ENCODE data around the gene TSPAN17.

The TSPAN17 gene

GRCh38 chr5:176659860-176660461 lies 12.7 kb downstream of the TSPAN17 start:
- DNase-seq (ENCODE audit: low read depth in 2 of 2), result no peak

DNA sequence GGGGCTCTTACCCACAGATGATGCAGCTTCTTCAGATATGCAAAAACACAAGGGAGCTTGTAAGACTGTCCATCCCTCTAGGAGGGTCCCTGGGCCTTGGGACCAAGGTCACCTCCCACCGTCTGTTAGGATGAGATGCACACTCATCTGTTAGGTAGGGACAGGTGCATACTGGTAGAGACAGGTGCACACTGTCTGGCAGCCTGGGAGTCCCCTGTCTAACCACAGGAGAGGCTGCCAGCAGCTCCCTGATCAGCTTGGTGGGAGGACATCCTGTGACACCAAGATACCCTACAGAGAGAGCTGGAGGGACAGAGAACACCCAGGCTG lies 13.2 kb downstream of the TSPAN17 start:
- DNase-seq (ENCODE audit: low read depth in 2 of 2), result no peak

DNA sequence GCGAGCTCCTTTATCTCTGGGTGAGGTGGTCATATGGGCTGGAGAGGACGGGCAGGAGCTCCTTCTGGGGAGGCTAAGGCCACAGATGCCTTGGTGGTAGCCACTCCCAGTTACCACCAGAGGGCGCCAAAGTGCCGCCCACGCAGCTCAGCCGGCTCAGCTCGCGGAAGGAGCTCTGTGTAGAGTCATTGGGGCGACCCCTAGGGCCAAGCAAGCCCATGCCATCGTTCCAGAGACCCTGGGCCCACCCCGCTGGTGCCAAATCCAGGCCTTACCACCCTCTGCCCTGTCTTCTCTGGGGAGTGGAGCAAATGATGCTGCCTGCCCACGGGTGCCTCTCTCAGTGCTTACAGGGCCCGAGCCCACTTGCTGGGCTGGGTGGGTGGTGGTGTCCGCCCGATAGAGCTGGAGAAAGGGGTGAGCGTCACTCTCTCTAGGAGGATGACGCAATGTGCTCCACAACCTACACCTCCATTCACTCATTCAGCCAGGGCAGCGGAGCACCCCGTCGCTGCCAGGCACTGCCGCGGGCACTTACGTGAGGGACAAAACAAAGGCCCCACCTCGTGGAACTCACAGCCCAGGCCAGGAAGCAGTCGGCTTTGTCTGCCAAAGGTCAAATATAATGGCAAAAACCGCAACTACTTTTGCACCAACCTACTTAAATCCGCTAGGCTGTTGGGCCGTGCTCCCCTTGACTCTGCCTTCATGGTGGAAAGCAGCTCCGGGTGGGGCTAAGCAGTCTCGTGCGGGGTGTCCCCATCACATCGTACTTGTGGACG lies 13.8 kb downstream of the TSPAN17 start:
- peak; percentile 60 for DNase-seq (ENCODE audit: low read depth in 2 of 2)

- no peak for DNase-seq (ENCODE audit: low read depth in 2 of 2)
Measured at GRCh38 chr5:176661676-176662075, 14.4 kb downstream of the TSPAN17 start.

- no peak for DNase-seq (ENCODE audit: low read depth in 2 of 2)
Measured at GRCh38 chr5:176662371-176663333, 15.4 kb downstream of the TSPAN17 start.

- DNase-seq (ENCODE audit: low read depth in 2 of 2), result no peak
Measured at GRCh38 chr5:176663566-176663965, 16.3 kb downstream of the TSPAN17 start.

DNA sequence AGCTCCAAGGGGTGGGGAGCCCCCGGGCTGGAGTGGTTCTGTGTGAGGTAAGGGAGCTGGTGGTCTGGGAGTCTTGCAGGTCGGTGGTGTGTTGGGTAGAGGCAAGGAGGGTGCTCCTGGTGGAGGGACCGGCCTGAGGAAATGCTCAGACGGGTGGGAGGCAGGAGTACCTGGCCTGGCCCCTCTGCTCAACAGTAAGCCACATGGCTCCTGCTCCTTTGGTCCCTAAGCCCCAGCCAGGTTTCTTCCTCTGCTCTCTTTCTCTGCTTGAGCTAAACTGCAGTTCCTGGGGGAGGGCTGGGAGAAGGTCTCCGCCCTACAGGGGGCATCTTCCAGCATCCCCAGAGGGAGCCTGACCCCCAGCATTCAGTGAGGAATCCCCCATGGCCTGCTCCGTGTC lies 17.2 kb downstream of the TSPAN17 start:
- DNase-seq (ENCODE audit: low read depth in 2 of 2), result no peak

GRCh38 chr5:176664886-176665285 lies 17.6 kb downstream of the TSPAN17 start:
- DNase-seq (ENCODE audit: low read depth in 2 of 2), result no peak

- no peak for DNase-seq (ENCODE audit: low read depth in 2 of 2)
Measured at GRCh38 chr5:176665517-176665916, 18.2 kb downstream of the TSPAN17 start.

DNA sequence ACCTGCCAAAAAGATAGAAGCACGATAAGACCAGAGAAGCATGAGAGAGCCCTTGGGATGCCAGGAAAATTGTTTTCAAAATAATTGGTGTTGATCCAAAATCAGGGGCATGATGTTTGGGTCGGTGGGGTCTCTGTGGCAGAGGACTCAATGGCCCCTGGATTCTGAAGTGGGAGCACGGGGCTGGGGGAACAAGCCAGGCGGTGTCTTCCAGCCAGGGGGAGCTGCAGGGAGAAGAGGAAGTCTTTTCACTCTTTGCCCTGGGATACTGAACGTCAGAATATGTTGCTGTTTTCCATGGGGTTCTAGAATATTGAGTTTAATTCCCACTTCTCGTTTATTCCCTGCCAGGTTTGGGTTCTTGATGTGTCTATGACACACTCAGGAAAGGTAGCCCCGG lies 20.4 kb downstream of the TSPAN17 start:
- DNase-seq (ENCODE audit: low read depth in 2 of 2), result no peak

DNA sequence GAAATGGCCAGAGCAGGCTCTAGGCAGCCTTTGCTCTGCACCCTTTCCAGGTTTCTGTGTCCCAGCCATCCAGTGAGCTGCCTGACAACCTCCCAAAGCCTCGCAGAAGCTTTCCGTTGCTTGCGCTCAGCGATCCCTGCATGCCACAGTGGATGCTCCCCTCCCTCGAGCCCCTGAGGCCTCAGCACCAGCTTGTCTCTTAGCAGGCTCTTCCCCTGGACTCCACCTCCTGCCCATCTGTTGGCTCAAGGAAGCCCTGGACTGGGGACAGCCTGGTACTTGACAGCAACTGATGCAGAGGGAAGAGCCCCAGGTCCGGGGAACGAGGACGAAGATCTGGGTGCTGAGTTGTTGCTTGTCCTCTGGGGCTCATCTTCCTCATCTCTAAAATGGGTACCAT lies 23.2 kb downstream of the TSPAN17 start:
- DNase-seq (ENCODE audit: low read depth in 2 of 2), result no peak

GRCh38 chr5:176671399-176671798 lies 24.1 kb downstream of the TSPAN17 start:
- DNase-seq (ENCODE audit: low read depth in 2 of 2), result no peak

DNA sequence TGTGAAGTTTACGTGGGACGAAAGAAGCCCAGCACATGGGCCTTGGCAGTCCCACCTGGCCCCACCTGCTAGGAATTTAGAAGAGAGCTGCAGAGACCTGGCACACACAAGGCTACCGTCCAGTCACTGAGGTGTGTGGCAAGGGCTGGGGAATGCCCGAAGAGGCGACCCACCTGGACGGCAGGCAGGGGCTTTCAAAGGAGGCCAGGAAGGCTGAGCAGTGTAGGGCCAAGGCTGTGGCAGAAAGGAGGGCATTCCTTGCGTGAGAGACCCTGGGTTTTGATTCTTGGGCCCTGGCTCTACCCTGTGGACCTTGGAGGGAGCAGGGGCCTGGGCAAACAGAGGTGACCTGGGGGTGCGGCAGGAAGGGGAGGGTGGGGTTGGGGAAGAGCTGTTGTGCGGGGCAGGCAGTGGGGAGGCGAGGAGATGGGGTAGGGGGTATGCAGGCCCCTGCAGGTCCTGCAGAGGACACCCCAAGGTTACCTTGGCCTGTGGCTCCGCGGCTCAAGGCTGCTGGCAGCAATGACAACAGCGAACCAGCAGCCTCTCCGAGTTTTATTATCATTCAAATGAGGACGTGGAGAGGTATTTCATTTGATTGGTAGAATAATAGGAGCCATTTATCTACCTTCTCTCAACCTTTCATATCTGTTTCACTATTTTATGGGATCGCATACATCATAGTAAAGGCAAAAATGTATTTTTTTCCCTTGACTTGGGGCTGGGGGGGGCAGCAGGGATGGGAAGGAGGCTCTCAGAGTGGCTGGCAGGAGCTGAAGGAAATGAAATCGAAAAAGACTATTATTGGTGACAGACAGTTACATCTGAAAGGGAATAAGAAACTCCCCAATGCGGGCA lies 24.8 kb downstream of the TSPAN17 start:
- DNase-seq (ENCODE audit: low read depth in 2 of 2), result no peak

- no peak for DNase-seq (ENCODE audit: low read depth in 2 of 2)
Measured at GRCh38 chr5:176673651-176674583, 26.6 kb downstream of the TSPAN17 start.

DNA sequence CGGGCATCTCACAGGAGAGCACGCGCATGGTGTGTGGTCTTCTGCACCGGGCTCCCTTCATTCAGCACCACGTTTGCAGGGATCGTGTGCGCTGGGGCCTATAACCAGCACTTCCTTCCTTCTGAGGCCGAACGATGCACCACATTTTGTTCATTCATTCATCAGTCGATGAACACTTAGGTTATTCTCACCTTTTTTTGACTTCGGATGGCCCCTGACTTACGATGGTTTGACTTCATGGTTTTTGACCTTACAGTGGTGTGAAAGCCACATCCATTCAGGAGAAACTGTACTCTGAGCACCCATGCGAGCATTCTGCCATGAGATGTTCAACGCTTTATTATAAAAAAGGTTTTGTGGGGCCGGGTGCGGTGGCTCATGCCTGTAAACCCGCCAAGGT lies 27.5 kb downstream of the TSPAN17 start:
- no peak for DNase-seq (ENCODE audit: low read depth in 2 of 2)

DNA sequence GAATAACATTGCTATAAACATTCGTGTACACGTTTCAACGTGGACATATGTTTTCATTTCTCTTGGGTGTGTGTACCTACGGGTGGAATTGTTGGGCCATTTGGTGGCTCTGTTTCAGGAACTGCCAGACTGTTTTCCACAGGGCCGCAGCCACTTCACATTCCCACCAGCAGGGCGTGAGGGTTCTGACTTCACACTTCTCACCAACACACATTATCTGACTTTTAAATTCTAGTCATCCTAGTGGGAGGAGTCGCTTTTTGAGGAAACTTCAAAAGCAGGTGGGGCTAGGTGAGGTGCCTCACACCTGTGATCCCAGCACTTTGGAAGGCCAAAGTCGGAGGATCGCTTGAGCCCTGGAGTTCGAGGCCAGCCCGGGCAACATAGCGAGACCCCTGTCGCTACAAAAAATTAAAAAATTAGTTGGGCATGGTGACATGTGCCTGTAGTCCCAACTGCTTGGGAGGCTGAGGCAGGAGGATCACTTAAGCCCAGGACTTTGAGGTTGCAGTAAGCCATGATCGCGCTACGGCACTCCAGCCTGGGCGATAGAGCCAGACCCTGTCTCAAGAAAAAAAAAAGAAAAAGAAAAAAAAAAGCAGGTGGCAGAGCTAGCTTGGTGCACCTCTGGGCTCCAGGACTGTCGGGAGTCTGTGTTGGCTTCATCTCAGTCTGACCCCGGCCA lies 28.5 kb downstream of the TSPAN17 start:
- DNase-seq (ENCODE audit: low read depth in 2 of 2), result no peak

- no peak for DNase-seq (ENCODE audit: low read depth in 2 of 2)
Measured at GRCh38 chr5:176676361-176676824, 29.1 kb downstream of the TSPAN17 start.

DNA sequence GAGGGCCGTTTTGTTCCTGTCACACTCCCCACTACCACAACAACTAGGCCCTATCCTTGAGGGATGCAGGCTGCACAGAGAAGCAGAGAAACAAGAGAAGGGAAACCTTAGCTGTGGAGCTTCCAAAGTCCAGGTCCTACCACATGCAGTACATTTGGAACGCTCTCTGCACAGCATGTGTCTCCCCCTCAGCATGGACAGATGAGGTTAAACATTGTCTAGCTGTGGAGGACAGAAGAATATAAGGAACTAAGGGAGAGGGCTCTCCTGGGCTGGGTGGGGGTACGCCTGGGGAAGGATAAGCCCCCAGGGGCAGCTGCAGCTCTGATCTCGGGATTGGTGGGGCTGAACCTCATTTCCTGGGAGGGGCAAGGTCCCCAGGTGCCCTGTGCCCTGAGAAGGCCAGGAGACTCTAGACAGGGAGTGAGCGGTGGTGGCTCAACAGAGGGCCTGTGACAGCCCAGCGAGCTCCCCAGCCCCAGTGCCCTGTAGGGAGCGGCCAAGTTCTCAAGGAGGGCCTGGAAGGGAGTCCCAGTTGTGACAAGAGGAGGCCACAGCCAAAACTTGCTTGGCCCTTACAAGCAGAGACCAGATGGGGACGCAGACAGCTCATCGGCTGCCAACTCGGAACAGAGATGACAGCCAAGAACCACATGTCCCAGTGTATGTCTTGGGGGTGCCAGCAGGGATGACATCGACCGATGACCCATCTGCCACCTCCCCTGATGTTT lies 30.1 kb downstream of the TSPAN17 start:
- DNase-seq (ENCODE audit: low read depth in 2 of 2), result no peak

DNA sequence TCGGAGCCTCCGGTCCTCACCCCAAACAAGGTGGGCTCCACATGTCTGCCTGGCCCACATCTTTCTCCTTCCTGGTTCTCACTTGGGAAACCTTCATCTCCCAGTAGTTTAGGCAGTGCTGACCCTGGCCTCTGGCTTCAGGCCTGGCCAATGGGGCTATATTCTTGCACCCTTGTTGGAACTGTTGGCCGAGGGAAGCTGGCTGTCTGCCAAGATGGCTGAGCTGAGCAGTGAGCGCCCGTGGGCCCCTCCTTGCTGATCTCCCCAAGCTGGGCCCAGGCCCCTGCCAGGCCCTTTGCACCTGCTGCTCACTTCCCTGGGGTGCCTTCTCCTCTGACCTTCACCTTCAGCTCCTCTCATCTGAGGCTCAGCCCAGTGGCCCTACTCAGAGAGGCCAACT lies 31.3 kb downstream of the TSPAN17 start:
- no peak for DNase-seq (ENCODE audit: low read depth in 2 of 2)
